ENCODE measurements around the gene SRSF4.

Gene SRSF4

GRCh38 chr1:29126198-29126597 lies 55.5 kb downstream of the SRSF4 start:
- Histone ChIP-seq H3K27me3 (ENCODE audit: insufficient read depth, low read length, poor library complexity) (no peaks in the 10 kb centered on the region), H4K20me1 (ENCODE audit: insufficient read depth, low read length) (no peaks in the 10 kb centered on the region), H3K4me3 (ENCODE audit: low read depth in 1 of 2, low read length in 2 of 2) (no peak overlapping the region), H3K79me2 (ENCODE audit: insufficient read depth, low read length) (no peaks in the 10 kb centered on the region), H3K27ac (ENCODE audit: low read length) (no peak overlapping the region), H3K36me3 (ENCODE audit: insufficient read depth, low read length) (no peaks in the 10 kb centered on the region), H2AFZ (ENCODE audit: low read depth, low read length) (no peak overlapping the region), H3K4me1 (ENCODE audit: insufficient read depth, low read length) (peaks cover 10% of the 10 kb centered on the region), H3K4me2 (ENCODE audit: insufficient read depth, low read length) (no peak overlapping the region), H3K9ac (ENCODE audit: low read depth, low read length) (no peak overlapping the region), H3K9me3 (ENCODE audit: insufficient read depth, low read length, severe bottlenecking) (no peaks in the 10 kb centered on the region)
- ATAC-seq (ENCODE audit: insufficient read depth, low read depth) = no peak
- TF ChIP-seq CTCF (IDR thresholded peaks at IDR 0.05; ENCODE audit: borderline replicate concordance, extremely low read depth, low read length, poor library complexity, severe bottlenecking) = no peak
- TF ChIP-seq EZH2 (IDR thresholded peaks at IDR 0.05; ENCODE audit: borderline replicate concordance, low read depth, low read length, severe bottlenecking) = no peak
- no peak for DNase-seq

DNA sequence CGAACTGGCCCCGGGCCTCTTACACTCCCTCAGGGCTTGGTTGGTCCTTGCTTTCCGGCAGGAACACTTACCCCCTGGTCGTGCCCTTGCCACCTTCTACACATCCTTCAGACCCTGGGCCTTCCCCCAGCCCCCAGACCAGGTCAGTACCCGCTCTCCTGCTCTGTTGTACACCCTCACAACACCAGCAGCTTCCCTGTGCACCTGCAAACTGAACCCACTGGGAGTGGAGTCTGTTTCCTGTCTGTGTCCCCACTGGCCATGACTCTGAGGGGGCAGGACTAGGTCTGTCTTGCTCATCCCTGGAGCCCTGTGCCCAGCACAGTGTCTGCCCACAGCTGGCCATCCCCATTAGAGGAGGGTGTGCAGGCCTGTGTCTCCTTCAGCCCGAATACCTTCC lies 55.9 kb downstream of the SRSF4 start:
- no peaks in the 10 kb centered on the region for H3K27me3 ChIP-seq (ENCODE audit: insufficient read depth, low read length, poor library complexity)
- no peaks in the 10 kb centered on the region for H4K20me1 ChIP-seq (ENCODE audit: insufficient read depth, low read length)
- no peak overlapping the region for H3K4me2 ChIP-seq (ENCODE audit: insufficient read depth, low read length)
- no peaks in the 10 kb centered on the region for H3K36me3 ChIP-seq (ENCODE audit: insufficient read depth, low read length)
- no peak for ATAC-seq (ENCODE audit: insufficient read depth, low read depth)
- no peak overlapping the region for H3K9ac ChIP-seq (ENCODE audit: low read depth, low read length)
- H3K27ac ChIP-seq (ENCODE audit: low read length) = no peak overlapping the region
- no peak for TF ChIP-seq CTCF (IDR thresholded peaks at IDR 0.05; ENCODE audit: borderline replicate concordance, extremely low read depth, low read length, poor library complexity, severe bottlenecking)
- TF ChIP-seq EZH2 (IDR thresholded peaks at IDR 0.05; ENCODE audit: borderline replicate concordance, low read depth, low read length, severe bottlenecking) = no peak
- DNase-seq = no peak
- no peak overlapping the region for H3K4me3 ChIP-seq (ENCODE audit: low read depth in 1 of 2, low read length in 2 of 2)
- H2AFZ ChIP-seq (ENCODE audit: low read depth, low read length) = no peak overlapping the region
- H3K4me1 ChIP-seq (ENCODE audit: insufficient read depth, low read length) = peaks cover 10% of the 10 kb centered on the region
- no peaks in the 10 kb centered on the region for H3K9me3 ChIP-seq (ENCODE audit: insufficient read depth, low read length, severe bottlenecking)
- no peaks in the 10 kb centered on the region for H3K79me2 ChIP-seq (ENCODE audit: insufficient read depth, low read length)

DNA sequence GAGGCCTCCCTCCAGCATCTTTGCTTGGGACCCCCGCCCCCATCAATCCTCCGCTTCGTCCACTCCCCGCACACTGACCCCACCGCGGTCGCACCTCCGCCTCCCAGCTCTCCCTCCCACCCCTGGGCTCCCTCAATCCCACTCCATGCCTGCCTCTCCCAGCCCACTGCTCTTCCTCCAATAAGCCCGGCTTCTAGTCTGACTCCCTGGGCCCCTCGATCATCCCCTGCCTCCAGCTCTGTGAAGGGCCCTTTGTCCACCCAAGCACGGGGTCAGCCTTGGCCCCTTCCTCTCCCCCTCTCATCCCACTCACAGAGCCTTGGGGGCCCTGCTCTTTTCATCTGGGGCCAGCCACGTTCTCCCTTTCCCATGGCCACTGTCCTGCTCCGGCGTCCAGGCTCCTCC lies 56.5 kb downstream of the SRSF4 start:
- Histone ChIP-seq H3K9me3 (ENCODE audit: insufficient read depth, low read length, severe bottlenecking) (no peaks in the 10 kb centered on the region), H3K36me3 (ENCODE audit: insufficient read depth, low read length) (no peaks in the 10 kb centered on the region), H3K4me2 (ENCODE audit: insufficient read depth, low read length) (peak overlapping the region; percentile 74), H2AFZ (ENCODE audit: low read depth, low read length) (peak overlapping the region; percentile 67), H3K9ac (ENCODE audit: low read depth, low read length) (peak overlapping the region; percentile 59), H3K4me3 (ENCODE audit: low read depth in 1 of 2, low read length in 2 of 2) (peak overlapping the region in 1 of 2 experiments; percentile 56; a peak in 2 of 4 replicates), H3K4me1 (ENCODE audit: insufficient read depth, low read length) (peaks cover 10% of the 10 kb centered on the region), H3K27me3 (ENCODE audit: insufficient read depth, low read length, poor library complexity) (no peaks in the 10 kb centered on the region), H3K27ac (ENCODE audit: low read length) (no peak overlapping the region), H3K79me2 (ENCODE audit: insufficient read depth, low read length) (no peaks in the 10 kb centered on the region), H4K20me1 (ENCODE audit: insufficient read depth, low read length) (no peaks in the 10 kb centered on the region)
- no peak for TF ChIP-seq CTCF (IDR thresholded peaks at IDR 0.05; ENCODE audit: borderline replicate concordance, extremely low read depth, low read length, poor library complexity, severe bottlenecking)
- TF ChIP-seq EZH2 (IDR thresholded peaks at IDR 0.05; ENCODE audit: borderline replicate concordance, low read depth, low read length, severe bottlenecking) = no peak
- DNase-seq = no peak
- no peak for ATAC-seq (ENCODE audit: insufficient read depth, low read depth)

All from DND-41 (cell line).